K562 (cell line): Measurements from ENCODE around the gene ZNF316. TPM values are rescaled to one million over a fixed set of nuclear protein-coding genes. Genes with fewer than 3 reads are reported as not detected.

ENCODE experiments used
- FIP1L1 ChIP-seq: fragments of 200-400 bp; formaldehyde crosslinking; IDR thresholded peaks from 2 replicates; pipeline ENCODE4 v1.6.1; 2018; ENCODE audit warnings: mild to moderate bottlenecking, low read depth, low read length; ENCODE audit not compliant: poor library complexity, severe bottlenecking
- MXI1 ChIP-seq: IDR thresholded peaks from 2 replicates; pipeline ENCODE4 v1.6.1; 2011; ENCODE audit warnings: low read depth, mild to moderate bottlenecking, improper control_type of control experiment, low read length
- NRF1 ChIP-seq, 2 experiments: fragments of 450-650 bp; IDR thresholded peaks in 1 of 2; conservative IDR thresholded peaks in 1 of 2; 2 replicates each; pipeline ENCODE4 v1.6.1; 2014; ENCODE audit warnings: mild to moderate bottlenecking in 2 of 2
- NUFIP1 ChIP-seq: fragments of 450-650 bp; IDR thresholded peaks from 2 replicates; pipeline ENCODE4 v1.6.1; 2018; ENCODE audit not compliant: partially characterized antibody
- TAF7 ChIP-seq: fragments of 450-650 bp; IDR thresholded peaks from 2 replicates; pipeline ENCODE4 v1.6.1; 2016; ENCODE audit warnings: missing genetic modification characterization, missing compliant biosample characterization
- ZNF41 ChIP-seq: fragments of 250-450 bp; sonication (Bioruptor Pico); conservative IDR thresholded peaks from 2 replicates; pipeline ENCODE4 v1.4.0; 2020; ENCODE audit warnings: mild to moderate bottlenecking
- ZNF699 ChIP-seq: fragments of 250-450 bp; sonication (Bioruptor Pico); IDR thresholded peaks from 2 replicates; pipeline ENCODE4 v1.8.0; 2021; ENCODE audit warnings: mild to moderate bottlenecking, moderate library complexity; ENCODE audit not compliant: insufficient replicate concordance
- ZZZ3 ChIP-seq: fragments of 450-650 bp; IDR thresholded peaks from 2 replicates; pipeline ENCODE4 v1.6.1; 2016; ENCODE audit warnings: antibody characterized with exemption, mild to moderate bottlenecking, moderate library complexity
- polyA plus RNA-seq, 8 experiments: library from polyadenylated mRNA; depleted of rRNA in 4 of 8; stranded (reverse) in 5 of 8; unstranded in 3 of 8; fragments of >200 nt; fragmentation: Nextera tagmentation in 2 of 8; fragmentation: Illumina TruSeq in 1 of 8; extraction: Ambion mirVana in 2 of 8; extraction: Trizol in 1 of 8; gene quantifications; 2 replicates each; pipeline versions ENCODE4 v1.2.1 to v1.2.3, GENCODE V29; 2011 to 2014; ENCODE audit warnings: inconsistent platforms in 1 of 8, missing spikeins in 1 of 8
- total RNA-seq, 7 experiments: library from RNA; depleted of rRNA in 6 of 7; stranded (reverse); fragments of >200 nt in 6 of 7; fragmentation: Illumina TruSeq in 2 of 7; extraction: Trizol in 2 of 7; gene quantifications; 2 replicates each; pipeline versions ENCODE4 v1.2.1 to v1.2.3, GENCODE V29; 2011 to 2021; ENCODE audit warnings: low replicate concordance in 1 of 7
- TF ChIP-seq, protein P1 (sequence below): fragments of 450-650 bp; IDR thresholded peaks from 2 replicates; pipeline ENCODE4 v1.6.1; 2018; ENCODE audit not compliant: partially characterized antibody
- TF ChIP-seq, protein P2 (sequence below): sonication (generic); formaldehyde crosslinking; IDR thresholded peaks from 2 replicates; pipeline ENCODE4 v1.8.1; 2023; ENCODE audit warnings: mild to moderate bottlenecking, missing genetic modification reagents, moderate library complexity
- TF ChIP-seq, protein P3 (sequence below): fragments of 250-450 bp; sonication (Bioruptor Pico); IDR thresholded peaks from 2 replicates; pipeline ENCODE4 v1.5.0; 2020; ENCODE audit warnings: mild to moderate bottlenecking, borderline replicate concordance
- TF ChIP-seq, protein P4 (sequence below): fragments of 450-650 bp; formaldehyde crosslinking; IDR thresholded peaks from 2 replicates; pipeline ENCODE4 v1.4.0; 2022; ENCODE audit warnings: missing genetic modification characterization
- TF ChIP-seq, protein P5 (sequence below): fragments of 450-650 bp; IDR thresholded peaks from 2 replicates; pipeline ENCODE4 v1.6.1; 2017; ENCODE audit warnings: mild to moderate bottlenecking, moderate library complexity
- TF ChIP-seq, protein P6 (sequence below): fragments of 450-650 bp; IDR thresholded peaks from 2 replicates; pipeline ENCODE4 v1.6.1; 2016

ZNF316 gene
- total and polyA plus RNA-seq, 9 of the 15 experiments (the other 6 are each of a cell fraction or from before 2014, with no cell fraction given): 0.10 to 34.0 (median 8.6) TPM

DNA sequence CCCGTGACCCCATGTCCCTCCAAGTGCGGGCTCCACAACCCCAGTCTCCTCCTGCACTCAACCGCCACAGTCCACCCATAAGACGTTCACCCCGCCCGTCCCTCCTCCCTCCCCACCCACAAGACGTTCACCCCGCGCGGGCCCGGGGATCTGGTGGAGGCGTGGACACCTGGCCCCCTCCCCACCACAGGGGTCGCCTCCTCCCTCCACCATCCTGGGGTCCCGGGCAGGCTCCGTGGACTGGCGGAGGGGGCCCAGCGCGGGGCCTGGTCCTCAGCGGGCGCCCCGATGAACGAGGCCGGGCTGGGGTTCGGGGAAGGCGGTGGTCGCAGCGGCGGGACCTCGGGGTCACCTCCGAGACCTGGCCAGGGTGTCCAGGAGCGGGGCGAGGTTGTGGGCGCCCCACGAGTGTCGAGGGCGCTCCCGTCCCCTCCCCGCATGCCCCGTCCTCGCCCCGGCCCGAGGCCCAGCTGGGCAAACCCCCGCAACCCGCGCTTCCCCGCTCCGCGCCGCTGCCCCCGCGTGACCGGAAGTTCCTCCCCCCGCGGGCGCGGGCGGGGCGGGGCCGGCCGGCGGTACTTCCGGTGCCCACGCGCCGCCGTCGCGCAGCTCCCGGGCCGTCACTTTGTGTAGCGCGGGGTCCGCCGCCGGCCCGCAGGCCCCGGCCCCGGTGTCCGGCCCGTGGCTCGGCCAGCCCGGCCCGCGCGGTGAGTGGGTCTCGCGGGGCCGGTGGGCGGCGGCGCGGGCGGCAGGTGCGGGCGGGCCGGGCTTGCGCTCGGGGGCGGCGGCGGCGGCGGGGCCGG lies at the start of gene ZNF316 (continued):
- TF ChIP-seq, protein P1, sequence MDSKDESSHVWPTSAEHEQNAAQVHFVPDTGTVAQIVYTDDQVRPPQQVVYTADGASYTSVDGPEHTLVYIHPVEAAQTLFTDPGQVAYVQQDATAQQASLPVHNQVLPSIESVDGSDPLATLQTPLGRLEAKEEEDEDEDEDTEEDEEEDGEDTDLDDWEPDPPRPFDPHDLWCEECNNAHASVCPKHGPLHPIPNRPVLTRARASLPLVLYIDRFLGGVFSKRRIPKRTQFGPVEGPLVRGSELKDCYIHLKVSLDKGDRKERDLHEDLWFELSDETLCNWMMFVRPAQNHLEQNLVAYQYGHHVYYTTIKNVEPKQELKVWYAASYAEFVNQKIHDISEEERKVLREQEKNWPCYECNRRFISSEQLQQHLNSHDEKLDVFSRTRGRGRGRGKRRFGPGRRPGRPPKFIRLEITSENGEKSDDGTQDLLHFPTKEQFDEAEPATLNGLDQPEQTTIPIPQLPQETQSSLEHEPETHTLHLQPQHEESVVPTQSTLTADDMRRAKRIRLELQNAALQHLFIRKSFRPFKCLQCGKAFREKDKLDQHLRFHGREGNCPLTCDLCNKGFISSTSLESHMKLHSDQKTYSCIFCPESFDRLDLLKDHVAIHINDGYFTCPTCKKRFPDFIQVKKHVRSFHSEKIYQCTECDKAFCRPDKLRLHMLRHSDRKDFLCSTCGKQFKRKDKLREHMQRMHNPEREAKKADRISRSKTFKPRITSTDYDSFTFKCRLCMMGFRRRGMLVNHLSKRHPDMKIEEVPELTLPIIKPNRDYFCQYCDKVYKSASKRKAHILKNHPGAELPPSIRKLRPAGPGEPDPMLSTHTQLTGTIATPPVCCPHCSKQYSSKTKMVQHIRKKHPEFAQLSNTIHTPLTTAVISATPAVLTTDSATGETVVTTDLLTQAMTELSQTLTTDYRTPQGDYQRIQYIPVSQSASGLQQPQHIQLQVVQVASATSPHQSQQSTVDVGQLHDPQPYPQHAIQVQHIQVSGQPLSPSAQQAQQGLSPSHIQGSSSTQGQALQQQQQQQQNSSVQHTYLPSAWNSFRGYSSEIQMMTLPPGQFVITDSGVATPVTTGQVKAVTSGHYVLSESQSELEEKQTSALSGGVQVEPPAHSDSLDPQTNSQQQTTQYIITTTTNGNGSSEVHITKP: no peak
- TF ChIP-seq ZZZ3 (no peak), NUFIP1 (no peak), TAF7 (tag) (no peak), NRF1 (conservative IDR thresholded peaks at IDR 0.05 in 1 of 2, IDR thresholded peaks at IDR 0.05 in 1 of 2) (no peak; a peak in 1 of 4 replicates), ZNF699 (CRISPR knock-in tag) (no peak), MXI1 (no peak), ZNF41 (no peak), FIP1L1 (no peak)
- TF ChIP-seq, protein P2, sequence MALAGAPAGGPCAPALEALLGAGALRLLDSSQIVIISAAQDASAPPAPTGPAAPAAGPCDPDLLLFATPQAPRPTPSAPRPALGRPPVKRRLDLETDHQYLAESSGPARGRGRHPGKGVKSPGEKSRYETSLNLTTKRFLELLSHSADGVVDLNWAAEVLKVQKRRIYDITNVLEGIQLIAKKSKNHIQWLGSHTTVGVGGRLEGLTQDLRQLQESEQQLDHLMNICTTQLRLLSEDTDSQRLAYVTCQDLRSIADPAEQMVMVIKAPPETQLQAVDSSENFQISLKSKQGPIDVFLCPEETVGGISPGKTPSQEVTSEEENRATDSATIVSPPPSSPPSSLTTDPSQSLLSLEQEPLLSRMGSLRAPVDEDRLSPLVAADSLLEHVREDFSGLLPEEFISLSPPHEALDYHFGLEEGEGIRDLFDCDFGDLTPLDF: no peak
- TF ChIP-seq, protein P3, sequence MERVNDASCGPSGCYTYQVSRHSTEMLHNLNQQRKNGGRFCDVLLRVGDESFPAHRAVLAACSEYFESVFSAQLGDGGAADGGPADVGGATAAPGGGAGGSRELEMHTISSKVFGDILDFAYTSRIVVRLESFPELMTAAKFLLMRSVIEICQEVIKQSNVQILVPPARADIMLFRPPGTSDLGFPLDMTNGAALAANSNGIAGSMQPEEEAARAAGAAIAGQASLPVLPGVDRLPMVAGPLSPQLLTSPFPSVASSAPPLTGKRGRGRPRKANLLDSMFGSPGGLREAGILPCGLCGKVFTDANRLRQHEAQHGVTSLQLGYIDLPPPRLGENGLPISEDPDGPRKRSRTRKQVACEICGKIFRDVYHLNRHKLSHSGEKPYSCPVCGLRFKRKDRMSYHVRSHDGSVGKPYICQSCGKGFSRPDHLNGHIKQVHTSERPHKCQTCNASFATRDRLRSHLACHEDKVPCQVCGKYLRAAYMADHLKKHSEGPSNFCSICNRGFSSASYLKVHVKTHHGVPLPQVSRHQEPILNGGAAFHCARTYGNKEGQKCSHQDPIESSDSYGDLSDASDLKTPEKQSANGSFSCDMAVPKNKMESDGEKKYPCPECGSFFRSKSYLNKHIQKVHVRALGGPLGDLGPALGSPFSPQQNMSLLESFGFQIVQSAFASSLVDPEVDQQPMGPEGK (CRISPR knock-in tag): no peak
- TF ChIP-seq, protein P4, sequence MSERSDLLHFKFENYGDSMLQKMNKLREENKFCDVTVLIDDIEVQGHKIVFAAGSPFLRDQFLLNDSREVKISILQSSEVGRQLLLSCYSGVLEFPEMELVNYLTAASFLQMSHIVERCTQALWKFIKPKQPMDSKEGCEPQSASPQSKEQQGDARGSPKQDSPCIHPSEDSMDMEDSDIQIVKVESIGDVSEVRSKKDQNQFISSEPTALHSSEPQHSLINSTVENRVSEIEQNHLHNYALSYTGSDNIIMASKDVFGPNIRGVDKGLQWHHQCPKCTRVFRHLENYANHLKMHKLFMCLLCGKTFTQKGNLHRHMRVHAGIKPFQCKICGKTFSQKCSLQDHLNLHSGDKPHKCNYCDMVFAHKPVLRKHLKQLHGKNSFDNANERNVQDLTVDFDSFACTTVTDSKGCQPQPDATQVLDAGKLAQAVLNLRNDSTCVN (CRISPR knock-in tag): no peak
- TF ChIP-seq, protein P5, sequence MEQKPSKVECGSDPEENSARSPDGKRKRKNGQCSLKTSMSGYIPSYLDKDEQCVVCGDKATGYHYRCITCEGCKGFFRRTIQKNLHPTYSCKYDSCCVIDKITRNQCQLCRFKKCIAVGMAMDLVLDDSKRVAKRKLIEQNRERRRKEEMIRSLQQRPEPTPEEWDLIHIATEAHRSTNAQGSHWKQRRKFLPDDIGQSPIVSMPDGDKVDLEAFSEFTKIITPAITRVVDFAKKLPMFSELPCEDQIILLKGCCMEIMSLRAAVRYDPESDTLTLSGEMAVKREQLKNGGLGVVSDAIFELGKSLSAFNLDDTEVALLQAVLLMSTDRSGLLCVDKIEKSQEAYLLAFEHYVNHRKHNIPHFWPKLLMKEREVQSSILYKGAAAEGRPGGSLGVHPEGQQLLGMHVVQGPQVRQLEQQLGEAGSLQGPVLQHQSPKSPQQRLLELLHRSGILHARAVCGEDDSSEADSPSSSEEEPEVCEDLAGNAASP: no peak
- TF ChIP-seq, protein P6, sequence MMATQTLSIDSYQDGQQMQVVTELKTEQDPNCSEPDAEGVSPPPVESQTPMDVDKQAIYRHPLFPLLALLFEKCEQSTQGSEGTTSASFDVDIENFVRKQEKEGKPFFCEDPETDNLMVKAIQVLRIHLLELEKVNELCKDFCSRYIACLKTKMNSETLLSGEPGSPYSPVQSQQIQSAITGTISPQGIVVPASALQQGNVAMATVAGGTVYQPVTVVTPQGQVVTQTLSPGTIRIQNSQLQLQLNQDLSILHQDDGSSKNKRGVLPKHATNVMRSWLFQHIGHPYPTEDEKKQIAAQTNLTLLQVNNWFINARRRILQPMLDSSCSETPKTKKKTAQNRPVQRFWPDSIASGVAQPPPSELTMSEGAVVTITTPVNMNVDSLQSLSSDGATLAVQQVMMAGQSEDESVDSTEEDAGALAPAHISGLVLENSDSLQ: no peak
